DMS53 treated with DMSO at 0.1 percent for 48 hours (cell line): ENCODE data around the gene KRTAP1-3.
"Not testable (repeated sequence)": the region's sequence is repeated elsewhere in the genome, so short reads cannot be mapped to it uniquely, and the experiment has no call there.

ENCODE experiments used
- DNase-seq: peaks from one replicate; lab custom pipeline; 2025; ENCODE audit not compliant: unreplicated experiment; lab: John Stamatoyannopoulos, UW

KRTAP1-3 gene

GRCh38 chr17:41034346-41034935 is at the start of gene KRTAP1-3:
Gene KRTAP1-3, minus strand, starts transcription at chr17:41034874. Its CDS starts 53 bp downstream, at chr17:41034821.
- DNase-seq, result not testable (repeated sequence)

DNA sequence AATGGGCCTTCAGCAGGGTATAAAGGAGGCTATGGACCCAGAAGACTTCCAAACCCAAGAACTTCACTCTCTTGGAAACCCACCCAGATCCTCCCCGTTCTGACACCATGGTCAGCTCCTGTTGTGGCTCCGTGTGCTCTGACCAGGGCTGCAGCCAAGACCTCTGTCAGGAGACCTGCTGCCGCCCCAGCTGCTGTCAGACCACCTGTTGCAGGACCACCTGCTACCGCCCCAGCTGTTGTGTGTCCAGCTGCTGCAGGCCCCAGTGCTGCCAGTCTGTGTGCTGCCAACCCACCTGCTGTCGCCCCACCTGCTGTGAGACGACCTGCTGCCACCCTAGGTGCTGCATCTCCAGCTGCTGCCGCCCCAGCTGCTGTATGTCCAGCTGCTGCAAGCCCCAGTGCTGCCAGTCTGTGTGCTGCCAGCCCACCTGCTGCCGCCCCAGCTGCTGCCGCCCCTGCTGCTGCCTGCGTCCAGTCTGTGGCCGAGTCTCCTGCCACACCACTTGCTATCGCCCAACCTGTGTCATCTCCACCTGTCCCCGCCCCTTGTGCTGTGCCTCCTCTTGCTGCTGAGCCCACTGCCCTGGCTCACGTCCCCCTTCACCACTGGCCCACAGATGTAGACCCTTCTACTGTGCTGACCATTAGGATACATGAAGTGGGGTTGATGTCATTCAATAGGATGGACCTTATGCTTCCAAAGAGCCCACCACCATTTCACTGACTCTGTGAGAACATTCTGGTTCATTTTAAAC is 49.6 kb upstream of the KRTAP1-3 start, which contains the start of gene KRTAP4-7:
KRTAP4-7 (plus strand) TSS at position 51 of the 757 bp plus-strand sequence; CDS start at position 108, 57 bp downstream.
- DNase-seq, result not testable (repeated sequence)

GRCh38 chr17:41083427-41083826 is 48.8 kb upstream of the KRTAP1-3 start:
- DNase-seq, result not testable (repeated sequence)

DNA sequence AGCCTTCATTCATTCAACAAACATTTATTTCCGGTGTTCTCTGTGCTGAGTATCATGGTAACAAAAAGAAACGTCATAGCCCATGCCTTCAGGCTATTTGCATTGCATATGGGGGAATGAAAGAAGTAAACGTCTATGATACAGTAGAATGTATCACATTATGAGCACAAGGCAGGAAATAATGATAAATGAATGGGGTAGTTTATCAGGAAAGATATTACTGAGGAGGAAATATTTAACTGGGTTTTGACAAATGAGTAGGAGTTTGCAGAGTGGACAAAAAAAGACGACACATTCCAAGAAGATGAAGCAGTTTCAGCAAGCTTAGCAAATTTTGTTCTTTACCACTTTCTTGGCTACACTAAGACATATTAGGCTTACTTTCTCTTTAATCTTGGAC is 48.0 kb upstream of the KRTAP1-3 start:
- no peak for DNase-seq

GRCh38 chr17:41076788-41077187 is 42.1 kb upstream of the KRTAP1-3 start:
- no peak for DNase-seq

DNA sequence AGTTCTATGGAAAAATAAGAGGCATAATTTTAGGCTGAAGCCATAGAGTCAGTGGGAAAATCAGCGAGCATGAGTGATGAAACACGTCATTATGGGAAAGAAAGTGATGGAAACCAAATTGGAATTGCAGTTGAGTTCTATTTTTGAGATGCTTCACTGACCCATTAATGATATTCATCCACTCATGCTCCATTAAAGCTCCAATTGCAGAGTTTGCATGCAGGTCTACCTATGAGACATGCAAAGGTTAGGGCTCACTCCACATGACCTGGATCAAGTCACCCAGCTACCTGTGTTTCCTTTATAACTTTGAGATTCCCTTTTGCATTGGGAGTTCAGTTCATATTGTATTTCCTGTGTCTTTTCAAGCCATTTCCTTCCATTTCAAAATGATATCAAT is 39.0 kb upstream of the KRTAP1-3 start:
- no peak for DNase-seq

- DNase-seq, result peak; percentile 6
These were observed 37.1 kb upstream of the KRTAP1-3 start for GRCh38 chr17:41071606-41072360.

DNA sequence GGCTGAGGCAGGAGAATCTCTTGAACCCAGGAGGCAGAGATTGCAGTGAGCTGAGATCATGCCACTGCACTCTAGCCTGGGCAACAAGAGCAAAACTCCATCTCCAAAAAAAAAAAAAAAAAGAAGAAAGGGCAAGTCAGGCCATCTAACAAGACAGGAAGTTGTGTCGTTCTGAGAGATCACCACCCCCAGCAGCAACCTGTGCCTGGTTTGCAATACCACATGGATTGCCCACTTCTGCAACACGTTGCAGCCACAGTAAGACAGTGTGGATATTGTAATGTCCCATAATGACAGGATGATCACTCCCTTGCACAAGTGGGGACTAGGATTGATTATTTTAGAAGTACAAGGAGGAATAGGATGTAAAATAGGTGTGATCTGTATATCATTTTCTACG is 34.4 kb upstream of the KRTAP1-3 start:
- no peak for DNase-seq

- DNase-seq, result no peak
These were observed 32.6 kb upstream of the KRTAP1-3 start for GRCh38 chr17:41067281-41067680.

GRCh38 chr17:41065829-41066624 is 31.4 kb upstream of the KRTAP1-3 start, which contains the start of gene KRTAP2-4:
Gene KRTAP2-4, minus strand, starts transcription at chr17:41065879. Its CDS starts 34 bp downstream, at chr17:41065845.
- no peak for DNase-seq

- DNase-seq, result not testable (repeated sequence)
These were observed 30.5 kb upstream of the KRTAP1-3 start for GRCh38 chr17:41065016-41065689.

GRCh38 chr17:41064301-41064700 is 29.6 kb upstream of the KRTAP1-3 start:
- DNase-seq, result no peak

DNA sequence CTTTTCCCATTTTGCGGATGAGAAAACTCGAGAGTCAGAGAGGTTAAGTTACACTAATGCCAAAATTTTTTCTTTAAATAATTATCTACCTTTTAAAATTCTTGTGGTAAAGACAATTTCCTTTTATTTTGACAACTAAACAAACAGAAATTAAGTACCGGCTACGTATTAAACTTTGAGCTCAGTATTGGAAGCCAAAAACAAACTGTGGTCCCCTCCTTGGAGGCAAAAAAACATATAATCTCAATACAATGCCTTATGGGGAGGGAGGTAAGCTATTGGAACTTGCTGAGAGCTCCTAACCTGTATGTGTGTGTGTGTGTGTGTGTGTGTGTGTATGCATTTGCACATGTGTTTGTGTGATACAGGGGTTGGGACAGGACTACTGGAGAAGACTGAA is 28.8 kb upstream of the KRTAP1-3 start:
- DNase-seq, result no peak

- DNase-seq, result no peak
These were observed 27.3 kb upstream of the KRTAP1-3 start for GRCh38 chr17:41061964-41062363.

- DNase-seq, result no peak
These were observed 25.5 kb upstream of the KRTAP1-3 start, which contains the start of gene KRTAP2-3 for GRCh38 chr17:41060052-41060604. Gene KRTAP2-3, minus strand, starts transcription at chr17:41060114. Its CDS starts 64 bp downstream, at chr17:41060050.

DNA sequence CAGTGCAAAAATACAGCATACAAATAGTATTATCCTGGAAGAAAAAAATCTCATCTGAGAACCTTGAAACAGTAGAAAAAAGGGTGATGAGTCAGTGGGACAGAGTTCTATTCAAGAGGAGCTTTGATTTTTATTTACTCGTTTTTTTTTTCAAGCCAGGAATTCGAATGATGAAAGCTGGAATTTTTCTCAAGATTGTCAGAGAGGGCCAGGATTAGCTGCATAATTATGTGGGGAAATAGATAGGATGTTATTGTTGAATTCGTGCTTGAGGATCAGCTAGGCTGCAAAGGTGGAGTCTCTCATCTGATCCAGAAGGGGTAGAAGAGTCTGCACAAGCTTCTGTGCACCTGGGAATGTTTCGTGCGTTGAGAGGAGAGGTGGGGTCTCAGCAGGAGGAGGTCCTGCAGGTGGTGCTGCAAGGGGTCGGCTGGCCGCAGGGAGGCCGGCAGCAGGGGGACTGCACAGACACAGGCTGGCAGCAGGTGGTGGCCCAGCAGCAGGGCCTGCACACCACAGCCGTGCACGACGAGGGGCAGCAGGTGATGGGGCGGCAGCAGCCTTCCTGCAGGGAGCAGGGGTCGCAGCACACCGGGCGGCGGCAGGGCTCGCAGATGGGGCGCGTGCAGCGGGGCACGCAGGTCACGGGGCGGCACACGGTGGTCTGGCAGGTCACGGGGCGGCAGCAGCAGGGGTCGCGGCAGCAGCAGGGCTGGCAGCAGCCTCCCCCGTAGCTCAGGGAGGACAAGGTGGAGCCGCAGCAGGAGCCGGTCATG is 24.8 kb upstream of the KRTAP1-3 start:
- not testable (repeated sequence) for DNase-seq

DNA sequence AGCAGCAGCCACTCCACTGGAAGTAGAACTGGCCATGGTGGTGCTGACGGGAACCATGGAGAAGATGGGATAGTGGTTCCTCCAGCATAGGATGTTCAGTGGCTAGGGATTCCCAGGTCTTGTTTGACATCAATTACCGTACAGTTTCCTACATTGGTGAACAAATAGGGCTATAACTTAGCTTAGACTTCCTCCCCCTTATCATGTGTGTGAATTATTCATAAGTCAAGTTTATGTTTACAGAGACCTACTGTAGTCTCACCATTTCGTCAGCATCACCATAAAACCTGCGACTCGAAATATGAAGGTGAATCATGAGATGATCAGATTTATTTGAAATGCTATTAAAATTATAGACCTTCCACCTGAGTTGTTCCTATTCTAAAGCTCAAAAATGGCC is 24.1 kb upstream of the KRTAP1-3 start:
- DNase-seq, result no peak

GRCh38 chr17:41057547-41057946 is 22.9 kb upstream of the KRTAP1-3 start:
- no peak for DNase-seq

DNA sequence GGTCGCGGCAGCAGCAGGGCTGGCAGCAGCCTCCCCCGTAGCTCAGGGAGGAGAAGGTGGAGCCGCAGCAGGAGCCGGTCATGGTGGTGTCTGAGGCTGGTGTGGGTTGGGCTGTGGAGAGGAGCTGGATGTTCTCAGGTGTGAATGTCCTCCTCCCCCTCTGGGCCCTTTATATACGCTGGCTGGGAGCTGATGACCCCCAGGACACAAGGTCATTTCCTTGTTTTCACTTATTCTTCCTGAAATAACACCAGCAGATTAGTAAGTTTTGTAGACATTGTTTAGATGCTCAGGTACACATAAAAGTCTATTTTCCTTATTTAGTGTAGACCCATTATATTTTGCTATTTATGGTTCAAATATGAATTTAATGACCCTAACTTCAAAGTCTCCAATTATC is 20.5 kb upstream of the KRTAP1-3 start, which contains the start of gene KRTAP2-2:
KRTAP2-2 (minus strand) TSS at position 101 of the 400 bp plus-strand sequence; CDS start at position 82, 19 bp downstream.
- not testable (repeated sequence) for DNase-seq
